HepG2 (cell line): ENCODE measurements around the gene NRL. TPM values are rescaled to one million over a fixed set of nuclear protein-coding genes. Genes with fewer than 3 reads are reported as not detected.

Source experiments
- PAX8 ChIP-seq: sonication (generic); formaldehyde crosslinking; IDR thresholded peaks from 2 replicates; pipeline ENCODE4 v1.8.0; 2022; ENCODE audit warnings: mild to moderate bottlenecking, missing genetic modification reagents, borderline replicate concordance
- RERE ChIP-seq: IDR thresholded peaks from 2 replicates; pipeline ENCODE4 v1.6.1; 2016; ENCODE audit warnings: low read depth, missing genetic modification reagents, missing compliant biosample characterization
- SP140L ChIP-seq: sonication (generic); formaldehyde crosslinking; IDR thresholded peaks from 2 replicates; pipeline ENCODE4 v1.4.0; 2020; ENCODE audit warnings: missing genetic modification reagents, borderline replicate concordance
- SSRP1 ChIP-seq: IDR thresholded peaks from 2 replicates; pipeline ENCODE4 v1.6.1; 2016; ENCODE audit warnings: control low read depth
- SUZ12 ChIP-seq: fragments of 150-350 bp; IDR thresholded peaks from 2 replicates; pipeline ENCODE4 v1.6.1; 2014; ENCODE audit warnings: low read depth, low read length
- TCF12 ChIP-seq, 2 experiments: fragments of 450-650 bp in 1 of 2; sonication (generic) in 1 of 2; formaldehyde crosslinking in 1 of 2; IDR thresholded peaks; 2 replicates each; pipeline versions ENCODE4 v1.6.1 to v1.8.0; 2017 to 2022; ENCODE audit warnings: antibody characterized with exemption in 1 of 2, mild to moderate bottlenecking in 1 of 2, missing genetic modification reagents in 1 of 2, moderate library complexity in 1 of 2
- ZNF30 ChIP-seq: sonication (generic); formaldehyde crosslinking; IDR thresholded peaks from 2 replicates; pipeline ENCODE4 v1.5.0; 2020; ENCODE audit warnings: mild to moderate bottlenecking, missing genetic modification reagents
- ZNF407 ChIP-seq: sonication (generic); formaldehyde crosslinking; IDR thresholded peaks from one replicate; pipeline ENCODE4 v1.5.1; 2020; ENCODE audit warnings: mild to moderate bottlenecking, missing genetic modification reagents; ENCODE audit errors: not compliant biosample characterization
- ZNF432 ChIP-seq: sonication (generic); formaldehyde crosslinking; IDR thresholded peaks from 2 replicates; pipeline ENCODE4 v1.5.0; 2020; ENCODE audit warnings: missing genetic modification reagents, mild to moderate bottlenecking, borderline replicate concordance
- ZNF556 ChIP-seq: sonication (generic); formaldehyde crosslinking; IDR thresholded peaks from 2 replicates; pipeline ENCODE4 v1.4.0; 2020; ENCODE audit warnings: mild to moderate bottlenecking, missing genetic modification reagents, borderline replicate concordance
- ZNF616 ChIP-seq: sonication (generic); formaldehyde crosslinking; IDR thresholded peaks from 2 replicates; pipeline ENCODE4 v1.5.0; 2020; ENCODE audit warnings: low read depth, mild to moderate bottlenecking, missing genetic modification reagents
- polyA plus RNA-seq, 8 experiments: library from polyadenylated mRNA; depleted of rRNA in 3 of 8; stranded (reverse) in 7 of 8; unstranded in 1 of 8; fragments of >200 nt; fragmentation: Illumina TruSeq in 4 of 8; extraction: Trizol in 4 of 8; gene quantifications; 2 replicates each; pipeline versions ENCODE4 v1.2.1 to v1.2.3, GENCODE V29; 2011 to 2016; ENCODE audit warnings: low read depth in 4 of 8, missing spikeins in 1 of 8, mixed read lengths in 1 of 8; ENCODE audit not compliant: insufficient read depth in 1 of 8
- total RNA-seq, 5 experiments: library from RNA; depleted of rRNA; stranded (reverse); fragments of >200 nt; fragmentation: Illumina TruSeq; extraction: Trizol; gene quantifications; 2 replicates each; pipeline ENCODE4 v1.2.3, GENCODE V29; 2016; ENCODE audit warnings: low read depth in 1 of 5

The NRL gene
- total and polyA plus RNA-seq, 2 of the 13 experiments (the other 11 are each of a cell fraction or from before 2014, with no cell fraction given): 2.5 to 4.7 TPM

GRCh38 chr14:24093901-24094840 lies 20.6 kb downstream of the NRL start, which contains the start of gene PCK2 (continued):
- TF ChIP-seq ZNF407 (CRISPR knock-in tag) (peak; percentile 89), SP140L (peak; percentile 94; the same call in 1 of the 2 replicates), ZNF556 (no peak; the same call in 1 of the 2 replicates), TCF12 (IDR thresholded peaks at IDR 0.05) (no peak), TCF12 (CRISPR knock-in tag; IDR thresholded peaks at IDR 0.05) (peak; percentile 56; the same call in 1 of the 2 replicates), ZNF30 (no peak), RERE (CRISPR knock-in tag) (peak; percentile 84), PAX8 (peak; percentile 91; the same call in 1 of the 2 replicates), SSRP1 (CRISPR knock-in tag) (peak; percentile 19; the same call in 1 of the 2 replicates), ZNF432 (CRISPR knock-in tag) (no peak), ZNF616 (CRISPR knock-in tag) (peak; percentile 94), SUZ12 (no peak)
